ENCODE measurements around the gene CRTC3.
"Not testable (repeated sequence)": the region's sequence is repeated elsewhere in the genome, so short reads cannot be mapped to it uniquely, and the experiment has no call there.

The CRTC3 gene

GRCh38 chr15:90657520-90658172 lies 127.9 kb downstream of the CRTC3 start:
- peak in 3 of 4 experiments; percentile 6 to 19 (median 16) for DNase-seq

GRCh38 chr15:90659481-90659880 lies 129.8 kb downstream of the CRTC3 start:
- DNase-seq = no peak

GRCh38 chr15:90660195-90660998 lies 130.7 kb downstream of the CRTC3 start:
- peak; percentile 12 to 38 (median 24) for DNase-seq

GRCh38 chr15:90660999-90661330 lies 131.2 kb downstream of the CRTC3 start:
- DNase-seq = not testable (repeated sequence)

GRCh38 chr15:90664081-90664461 lies 134.3 kb downstream of the CRTC3 start:
- not testable (repeated sequence) for DNase-seq

- no peak for DNase-seq
Measured at GRCh38 chr15:90664650-90665287, 135.0 kb downstream of the CRTC3 start.

GRCh38 chr15:90665288-90666134 lies 135.8 kb downstream of the CRTC3 start:
- peak in 1 of 4 experiments; percentile 38 for DNase-seq

GRCh38 chr15:90666135-90666909 lies 136.6 kb downstream of the CRTC3 start:
- no peak for DNase-seq

GRCh38 chr15:90667073-90667754 lies 137.5 kb downstream of the CRTC3 start:
- DNase-seq = no peak

GRCh38 chr15:90667755-90668345 lies 138.1 kb downstream of the CRTC3 start:
- DNase-seq = not testable (repeated sequence)

GRCh38 chr15:90670631-90671030 lies 140.9 kb downstream of the CRTC3 start:
- DNase-seq = not testable (repeated sequence)

GRCh38 chr15:90671216-90671615 lies 141.5 kb downstream of the CRTC3 start:
- no peak for DNase-seq

GRCh38 chr15:90673357-90673756 lies 143.6 kb downstream of the CRTC3 start:
- DNase-seq = not testable (repeated sequence)

GRCh38 chr15:90674476-90674875 lies 144.8 kb downstream of the CRTC3 start:
- DNase-seq = no peak

- no peak for DNase-seq
Measured at GRCh38 chr15:90675464-90675863, 145.7 kb downstream of the CRTC3 start.

- no peak for DNase-seq
Measured at GRCh38 chr15:90677807-90678790, 148.4 kb downstream of the CRTC3 start.

- no peak for DNase-seq
Measured at GRCh38 chr15:90679959-90680358, 150.2 kb downstream of the CRTC3 start.

GRCh38 chr15:90680371-90680935 lies 150.7 kb downstream of the CRTC3 start:
- DNase-seq = no peak

- no peak for DNase-seq
Measured at GRCh38 chr15:90681056-90681455, 151.3 kb downstream of the CRTC3 start.

All from activated naive CD4-positive, alpha-beta T cell (primary cell).